NCI-H2171 treated with DMSO at 0.1 percent for 48 hours (cell line): ENCODE results near the gene ATXN10.

ENCODE experiments used
- DNase-seq: peaks from one replicate; lab custom pipeline; 2025; lab: John Stamatoyannopoulos, UW

Gene ATXN10

DNA sequence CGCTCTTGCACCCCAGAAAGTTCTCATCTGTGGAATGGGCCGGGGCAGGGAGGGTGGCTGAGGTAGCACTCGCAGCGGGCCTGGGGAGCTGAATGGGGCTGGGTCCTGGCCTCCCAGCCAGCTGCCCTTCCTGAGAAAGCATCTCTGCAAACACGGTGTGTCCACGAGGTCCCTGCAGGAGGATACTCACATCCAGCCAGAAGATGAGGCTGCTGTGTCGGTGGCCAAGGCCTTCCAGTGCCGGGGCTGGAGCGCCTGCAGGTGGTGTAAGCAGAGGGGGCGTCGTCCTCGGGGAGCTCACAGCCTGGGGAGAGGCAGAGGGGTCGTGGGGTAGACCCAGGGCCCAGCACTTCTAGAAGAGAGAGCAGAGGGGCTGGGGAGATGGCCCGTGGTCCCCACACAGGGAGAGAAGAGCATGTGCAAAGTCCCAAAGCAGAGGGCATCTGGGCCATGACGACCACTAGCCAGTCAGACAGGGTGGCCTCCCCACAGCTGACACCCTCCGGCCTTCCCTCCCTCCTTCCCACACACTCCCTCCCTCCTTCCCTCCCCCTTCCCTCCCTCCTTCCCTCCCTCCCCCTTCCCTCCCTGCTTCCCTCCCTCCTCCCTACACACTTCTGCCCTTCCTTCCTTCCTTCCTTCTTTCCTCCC, 207.4 kb downstream of the ATXN10 start:
- DNase-seq: no peak

DNA sequence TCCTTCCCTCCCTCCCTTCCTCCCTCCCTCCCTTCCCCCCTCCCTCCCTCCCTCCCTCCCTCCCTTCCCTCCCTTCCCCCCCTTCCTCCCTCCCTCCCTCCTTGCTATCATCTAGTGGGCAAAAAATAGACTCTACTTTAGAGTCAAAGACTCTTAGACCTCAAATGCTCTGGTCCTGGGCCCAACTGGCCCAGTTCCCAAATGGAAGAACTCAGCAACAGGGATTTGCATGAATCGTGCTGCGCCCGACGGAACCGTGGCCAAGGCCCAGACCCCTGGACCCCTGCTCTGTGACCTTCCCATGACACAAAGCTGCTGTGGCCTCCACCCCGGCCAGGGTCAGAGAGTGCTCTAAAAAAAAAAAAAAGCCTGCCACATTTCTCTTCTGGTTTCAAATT, 207.9 kb downstream of the ATXN10 start:
- no peak for DNase-seq

DNA sequence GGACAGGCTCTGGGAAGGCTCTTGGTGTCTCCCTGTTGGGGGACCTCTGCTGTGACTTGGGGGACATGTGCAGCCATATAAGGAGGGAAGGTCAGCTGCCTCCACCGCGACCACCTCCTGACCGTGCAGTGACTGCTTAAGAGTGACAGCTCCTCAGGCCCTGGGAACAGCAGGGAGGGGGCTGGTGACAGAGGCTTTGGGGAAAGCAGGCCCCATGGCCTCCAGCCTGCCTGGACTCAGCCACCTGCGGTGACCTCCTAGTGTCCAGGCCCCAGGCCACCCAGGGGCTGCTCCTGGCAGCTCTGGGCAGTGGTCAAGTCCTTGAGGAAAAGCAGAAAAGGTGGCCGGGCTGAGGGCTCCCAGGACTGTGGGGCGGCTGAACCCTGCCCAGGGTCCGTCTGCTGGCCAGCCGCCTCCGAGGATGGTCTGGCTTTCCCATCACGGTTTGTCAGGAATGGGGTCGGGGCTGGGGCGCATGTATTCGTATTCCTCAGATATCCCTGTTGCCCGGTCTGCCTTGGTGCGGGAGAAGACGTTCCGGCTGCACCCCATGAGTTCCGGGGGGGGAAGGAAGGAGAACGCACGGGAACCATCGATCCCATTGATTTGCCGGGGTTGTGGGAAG, 208.6 kb downstream of the ATXN10 start:
- DNase-seq: no peak

DNA sequence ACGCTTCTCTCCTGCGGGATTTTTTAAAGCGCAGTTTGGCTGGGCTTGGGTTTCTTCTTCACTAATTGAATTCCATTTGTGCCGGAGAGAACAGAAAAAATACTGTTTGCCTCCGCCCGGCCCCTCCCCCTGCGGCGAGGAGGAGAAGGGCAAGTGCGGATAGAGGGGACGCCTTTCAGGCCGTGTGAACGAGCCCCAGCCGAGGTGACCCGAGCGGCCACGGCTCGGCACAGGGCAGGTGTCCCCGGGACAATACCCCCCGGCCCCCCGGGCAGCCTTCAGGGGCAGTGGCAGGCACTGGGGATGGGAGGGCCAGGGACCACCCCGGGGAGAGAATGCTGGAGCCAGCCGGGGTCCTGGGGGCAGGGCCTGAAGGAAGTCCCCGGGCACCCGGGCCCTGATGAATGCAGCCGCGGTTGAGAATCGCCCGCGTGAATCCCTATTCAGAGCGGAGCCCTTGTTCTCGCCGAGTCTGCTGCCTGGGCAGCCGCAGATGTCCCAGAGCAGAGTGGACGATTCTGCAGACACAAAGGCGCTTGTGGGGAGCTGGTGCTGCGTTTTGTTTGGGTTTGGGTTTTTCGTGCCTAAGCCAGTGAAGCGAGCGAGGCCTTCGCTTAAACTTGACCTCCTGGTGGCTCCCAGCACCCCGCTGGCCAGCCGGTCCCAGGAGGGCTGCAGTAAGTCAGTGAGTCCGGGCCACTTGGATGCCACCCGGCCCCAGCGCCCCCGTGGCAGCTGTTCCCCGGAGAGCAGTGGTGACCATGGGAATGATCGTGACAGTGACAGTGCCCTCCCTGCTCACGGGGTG, 209.3 kb downstream of the ATXN10 start:
- DNase-seq: no peak

DNA sequence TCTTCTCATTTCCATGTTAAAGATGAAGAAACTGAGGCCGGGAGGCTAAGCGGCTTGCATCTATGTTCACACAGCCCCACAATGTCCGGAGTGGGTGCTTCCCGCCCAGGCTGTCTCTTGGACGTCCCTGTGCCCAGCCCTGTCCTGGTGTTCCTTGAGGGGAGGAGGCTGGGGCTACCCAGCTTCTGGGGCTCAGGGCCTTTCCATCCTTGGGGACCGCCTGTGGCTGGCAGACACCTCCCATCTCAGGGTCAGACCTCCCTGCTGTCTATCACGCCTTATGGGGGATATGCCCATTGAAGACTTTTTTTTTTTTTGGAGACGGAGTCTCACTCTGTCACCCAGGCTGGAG, 209.9 kb downstream of the ATXN10 start:
- no peak for DNase-seq

DNA sequence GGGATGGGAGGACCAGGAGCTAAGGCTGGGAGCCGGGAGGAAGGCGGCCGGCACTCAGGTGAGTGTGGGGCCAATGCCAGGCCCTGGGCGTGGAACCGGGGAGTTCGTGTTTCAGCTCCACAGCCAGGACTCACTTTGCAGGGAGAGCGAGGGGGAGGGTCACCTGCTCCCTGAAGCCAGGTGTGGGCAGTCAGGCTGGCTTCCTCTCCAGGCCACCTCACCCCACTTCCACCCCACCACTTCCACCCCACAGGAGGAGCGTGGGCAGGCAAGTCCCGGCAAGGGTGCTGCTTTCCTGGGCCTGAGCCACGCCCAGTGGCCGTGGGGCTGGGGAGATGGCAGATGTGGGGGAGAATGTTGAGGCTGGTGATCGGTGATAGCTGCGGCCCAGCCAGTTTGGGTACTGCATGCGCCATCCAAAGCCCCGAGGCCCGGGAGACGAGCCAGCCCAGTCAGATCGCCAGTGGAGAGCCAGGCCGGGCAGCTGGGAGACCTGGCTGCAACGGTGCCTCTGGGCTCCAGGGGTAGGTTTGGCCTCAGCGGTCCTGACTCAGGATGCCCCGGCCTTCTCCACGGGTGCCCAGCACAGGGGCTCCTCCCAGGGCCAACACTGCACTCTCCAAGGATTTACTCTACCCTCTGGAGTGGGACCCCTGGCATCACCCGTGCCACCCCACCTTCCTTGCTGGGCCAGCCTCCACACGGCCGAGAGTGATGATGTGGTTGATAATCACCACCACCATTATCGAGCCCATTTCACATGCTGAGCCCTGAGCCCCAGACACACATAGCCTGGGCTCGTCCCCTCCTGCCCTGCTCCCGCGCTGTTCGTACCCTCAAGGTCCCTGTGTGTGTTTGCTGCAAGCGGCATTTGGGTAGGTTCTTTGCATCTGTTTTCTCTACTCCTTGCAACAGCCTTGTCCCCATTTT, 211.5 kb downstream of the ATXN10 start:
- no peak for DNase-seq

DNA sequence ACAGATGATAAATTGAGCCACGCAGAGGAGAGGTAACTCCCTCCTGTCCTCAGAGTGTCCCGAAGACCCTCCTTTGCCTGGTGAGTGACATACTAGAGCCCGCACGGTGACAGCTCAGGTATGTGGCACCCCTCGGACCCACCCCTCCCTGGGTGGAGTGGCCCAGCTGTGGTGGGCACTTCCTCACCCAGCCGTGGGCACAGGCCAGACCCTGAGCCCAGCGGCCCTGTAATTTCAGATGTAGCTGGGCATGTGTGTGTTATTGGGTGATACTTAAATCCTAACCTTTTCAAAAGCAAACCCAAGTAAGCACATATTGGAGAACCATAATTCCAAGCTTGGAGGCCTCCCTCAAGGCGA, 212.2 kb downstream of the ATXN10 start:
- no peak for DNase-seq

DNA sequence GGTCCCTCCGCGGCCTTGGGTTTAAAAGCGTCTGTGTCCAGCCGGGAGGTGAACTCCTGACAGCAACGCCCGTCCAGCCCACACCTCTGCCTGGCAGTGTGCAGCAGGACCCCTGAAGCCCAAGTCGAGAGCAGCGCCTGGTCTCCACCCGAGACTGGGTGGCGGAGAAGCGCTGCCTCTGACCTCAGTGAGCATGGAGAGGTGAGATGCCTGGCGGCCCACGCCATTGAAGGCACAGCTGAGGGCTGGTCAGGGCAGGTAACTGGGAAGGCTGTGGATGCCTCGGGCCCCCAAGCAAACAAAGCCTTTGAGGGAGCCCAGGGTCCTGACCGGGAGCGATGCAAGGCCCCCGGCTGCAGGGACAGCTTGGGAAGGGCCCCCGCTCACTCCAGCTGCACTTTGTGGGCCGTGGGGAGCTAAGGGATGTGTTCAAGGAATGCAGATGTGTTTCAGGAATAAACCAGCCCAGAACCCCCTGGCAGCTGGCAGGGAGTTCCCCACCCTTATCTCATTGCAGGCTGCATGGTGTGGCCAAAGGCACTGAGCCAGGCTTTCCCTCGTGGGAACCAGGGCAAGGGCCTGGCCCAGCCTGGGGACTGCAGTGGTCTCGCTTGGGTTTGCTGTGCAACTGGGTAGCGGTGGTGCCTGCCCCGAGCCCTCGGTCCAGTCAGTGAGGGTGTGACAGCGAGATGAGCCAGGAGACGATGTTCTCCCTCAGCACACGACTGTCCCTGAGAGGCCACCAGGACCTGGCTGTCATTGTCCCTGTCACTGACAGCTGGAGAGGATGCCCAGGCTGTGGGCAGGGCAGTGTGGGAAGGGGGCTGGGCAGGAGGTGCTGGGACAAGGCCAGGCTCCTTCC, 212.8 kb downstream of the ATXN10 start:
- DNase-seq: no peak

DNA sequence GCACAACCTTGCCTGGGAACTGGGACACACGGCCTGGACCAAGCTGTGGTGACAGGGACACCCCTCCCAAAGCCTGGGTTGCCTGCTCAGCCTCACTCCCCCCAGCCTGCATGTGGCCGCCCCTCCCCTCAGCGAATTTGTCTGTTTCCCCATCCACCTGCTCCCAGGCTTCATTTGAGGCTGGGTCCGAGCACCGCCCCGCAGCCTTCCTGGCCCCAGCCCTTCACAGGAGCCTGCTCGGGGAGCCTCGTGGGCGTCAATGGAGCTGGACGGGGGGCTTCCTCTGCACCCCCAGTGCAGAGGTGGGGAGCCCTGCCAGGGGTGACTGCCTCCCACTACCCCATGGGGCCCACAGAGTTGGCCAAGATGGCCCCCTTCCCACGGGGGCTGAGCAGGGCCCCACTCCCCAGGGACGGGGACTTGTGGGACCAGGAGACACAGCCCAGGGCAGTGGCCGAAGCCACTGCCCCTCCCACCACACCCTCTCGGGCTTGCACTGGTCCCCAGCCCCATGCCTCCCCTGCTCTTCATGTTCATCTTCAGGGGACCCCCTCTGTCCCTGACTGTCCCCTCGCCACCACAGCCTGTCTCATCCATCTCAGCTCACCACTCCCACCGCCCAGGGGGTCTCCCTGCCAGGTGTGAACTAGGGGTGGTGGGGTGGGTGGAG, 213.7 kb downstream of the ATXN10 start:
- no peak for DNase-seq

DNA sequence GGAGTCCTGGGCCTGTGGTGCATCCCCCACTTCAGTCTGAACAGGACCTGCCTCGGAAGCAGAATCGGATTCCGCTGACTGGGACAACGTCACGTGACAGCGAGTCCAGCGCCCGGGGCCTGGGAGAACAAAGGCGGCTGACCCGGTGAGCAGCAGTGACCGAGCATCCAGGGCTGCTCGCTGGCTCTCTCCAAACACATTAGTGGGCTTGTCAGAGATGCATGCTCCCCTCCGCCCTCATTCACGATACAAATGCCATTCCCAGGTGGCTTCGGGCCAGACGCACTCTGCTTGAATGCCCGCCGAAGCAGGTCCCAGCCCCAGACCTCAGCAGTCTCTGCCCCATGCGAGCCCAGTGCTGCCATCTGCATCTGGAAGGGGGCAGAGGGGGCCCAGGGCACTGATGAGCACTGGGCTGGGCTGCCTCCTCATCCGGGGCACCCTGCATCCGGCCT, 214.3 kb downstream of the ATXN10 start:
- no peak for DNase-seq

DNA sequence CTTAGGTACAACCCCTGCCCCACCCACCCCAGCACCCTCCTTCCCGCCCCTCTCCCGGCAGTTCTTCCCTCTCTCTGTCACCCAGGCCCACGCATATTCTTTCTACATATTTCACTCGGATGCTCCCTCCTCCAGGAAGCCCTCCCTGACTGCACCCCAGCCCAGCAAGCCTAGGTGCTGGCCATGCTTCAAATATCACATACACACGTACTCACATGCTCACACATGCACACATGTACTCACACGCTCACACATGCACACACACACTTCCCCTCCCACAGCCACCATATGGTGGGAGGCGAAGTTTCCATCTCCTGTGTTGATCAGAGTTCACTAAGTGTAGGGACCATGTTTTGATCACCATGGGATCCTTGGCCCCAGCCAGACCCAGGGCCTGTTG, 214.9 kb downstream of the ATXN10 start:
- DNase-seq: no peak

DNA sequence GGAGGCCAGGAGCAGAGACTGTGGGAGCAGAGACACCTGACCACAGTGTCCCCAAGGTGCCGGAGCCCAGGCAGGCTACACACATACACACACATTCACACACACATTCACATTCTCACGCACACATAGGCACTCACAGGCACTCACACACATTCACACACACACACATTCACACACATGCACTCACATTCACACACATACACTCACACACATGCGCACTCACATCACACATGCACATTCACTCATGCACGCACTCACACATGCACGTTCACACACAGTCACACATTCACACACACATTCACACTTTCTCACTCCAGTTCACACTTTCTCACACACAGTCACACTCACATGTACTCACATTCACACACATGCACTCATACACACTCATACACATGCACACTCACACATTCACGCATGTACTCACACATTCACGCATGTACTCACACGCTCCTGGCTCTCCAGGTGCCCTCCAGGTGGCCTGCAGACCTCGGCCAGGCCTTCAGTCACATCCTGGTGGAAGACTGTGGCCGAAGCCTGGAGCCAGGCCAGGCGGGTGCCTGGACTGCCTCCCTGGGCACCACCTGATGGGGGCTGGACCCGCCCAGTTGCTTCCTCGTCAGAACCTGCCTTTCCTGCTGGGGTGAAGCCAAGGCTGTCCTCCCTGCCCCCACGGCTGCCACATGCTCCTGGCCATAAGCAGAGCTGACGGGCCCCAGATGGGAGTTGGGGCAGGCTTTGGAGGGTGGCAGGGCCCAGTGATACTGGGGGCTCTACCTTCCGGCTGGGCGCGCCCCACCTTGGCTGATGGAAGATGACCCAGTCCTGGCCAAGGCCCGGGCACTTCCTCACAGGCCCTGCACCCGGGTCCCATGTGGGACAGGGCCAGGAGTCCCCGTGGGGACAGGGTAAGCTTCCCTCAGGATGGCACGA, 215.8 kb downstream of the ATXN10 start:
- no peak for DNase-seq

DNA sequence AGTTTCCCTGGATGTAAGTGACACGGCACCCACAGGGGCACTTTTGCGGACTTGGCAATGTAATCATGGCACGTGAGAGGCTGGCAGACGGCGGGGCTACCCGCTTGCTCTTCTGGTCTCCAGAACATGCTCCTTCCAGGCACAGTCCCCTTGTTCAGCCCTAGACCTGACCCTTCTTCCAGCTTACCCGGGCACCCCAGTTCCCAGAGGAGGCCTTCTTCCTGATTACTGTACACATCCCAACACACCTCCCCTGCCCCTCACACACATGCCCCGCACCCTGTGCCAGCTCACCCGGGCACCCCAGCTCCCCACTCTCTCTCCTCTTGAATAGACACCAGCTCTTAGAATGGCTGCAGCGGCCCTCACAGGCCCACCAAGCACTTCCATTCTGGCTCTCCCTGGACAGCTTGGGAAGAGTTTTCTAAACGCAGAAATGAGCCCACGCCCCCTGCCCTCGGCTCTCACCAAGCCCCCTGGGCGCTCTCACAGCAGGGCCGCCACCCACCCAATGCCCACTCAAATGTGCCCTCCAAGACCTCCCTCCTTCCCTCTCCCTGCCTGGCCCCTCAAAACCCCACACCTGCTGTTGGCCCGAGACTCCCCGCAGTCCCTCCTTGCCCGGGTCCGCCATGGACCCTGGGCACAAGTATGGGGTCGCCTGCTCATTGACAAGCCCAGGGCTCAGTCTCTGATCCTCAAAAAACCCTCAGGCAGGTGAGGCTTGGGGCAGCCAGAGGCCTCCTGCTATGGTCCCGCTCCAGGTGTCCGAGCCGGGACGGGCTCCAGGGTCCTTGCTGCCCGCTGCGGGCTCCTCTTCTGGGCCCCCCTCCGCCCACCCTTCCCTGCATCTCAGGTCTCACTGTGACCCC, 216.8 kb downstream of the ATXN10 start:
- no peak for DNase-seq

DNA sequence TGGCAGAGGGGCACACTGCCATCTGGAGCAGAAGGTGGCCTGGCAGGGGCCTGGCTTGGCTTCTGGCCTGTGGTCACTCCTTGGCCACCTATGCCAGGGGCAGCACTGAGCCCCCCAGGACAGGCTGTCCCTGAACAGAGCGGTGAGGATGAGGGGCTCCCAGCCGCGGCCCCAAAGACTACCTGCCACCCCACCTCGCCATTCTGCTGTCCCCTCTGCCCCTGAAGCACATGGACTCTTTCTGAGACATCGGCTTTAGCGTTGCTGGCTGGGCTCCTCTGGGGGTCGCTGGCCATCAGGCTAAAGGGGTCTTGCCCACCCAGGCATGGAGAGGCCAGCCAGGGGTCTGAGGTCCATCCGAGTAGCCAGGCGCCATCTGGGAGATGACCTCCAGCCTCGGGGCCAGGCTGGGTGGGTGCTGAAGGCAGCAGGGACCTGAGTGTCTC, 217.5 kb downstream of the ATXN10 start:
- DNase-seq: no peak

DNA sequence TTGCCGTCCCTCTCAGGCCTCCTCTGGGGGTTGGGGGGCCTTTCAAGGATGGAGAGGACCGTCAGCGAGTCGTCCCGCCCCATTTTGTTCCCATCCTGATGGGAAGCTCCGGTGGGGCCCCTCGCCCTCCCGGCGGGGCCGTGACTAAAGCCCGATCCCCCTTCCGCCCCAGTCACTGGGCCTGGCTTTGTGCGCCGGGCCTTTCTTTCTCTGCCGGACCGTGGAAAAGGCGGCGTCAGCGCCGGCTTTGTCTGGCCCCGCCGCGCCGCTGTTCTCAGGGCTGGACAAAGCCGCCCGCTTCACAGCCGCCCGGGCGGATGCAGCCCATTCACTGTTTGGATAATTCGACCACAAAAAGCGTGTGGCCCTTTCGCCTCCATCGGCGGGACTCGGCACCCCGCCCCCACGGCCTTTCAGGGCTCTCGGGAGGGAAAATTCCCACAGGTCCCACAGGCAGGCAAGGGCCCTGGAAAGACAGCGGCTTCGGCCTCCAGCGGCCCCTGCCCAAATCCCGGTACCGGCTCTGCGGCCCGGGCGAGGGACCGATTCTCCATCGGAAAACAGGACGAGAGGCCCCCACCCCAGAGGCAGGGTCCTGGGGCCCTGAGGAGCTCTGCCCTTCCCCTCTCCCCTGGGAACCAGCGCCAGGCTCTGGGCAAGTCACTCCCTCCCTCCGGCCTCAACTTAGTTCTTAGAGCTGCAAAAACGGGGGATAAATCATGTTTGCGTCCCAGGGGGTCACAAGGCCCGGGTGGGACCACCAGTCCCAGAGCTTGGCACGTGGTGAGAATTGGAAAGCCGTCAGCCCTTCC, 218.1 kb downstream of the ATXN10 start:
- DNase-seq: no peak

DNA sequence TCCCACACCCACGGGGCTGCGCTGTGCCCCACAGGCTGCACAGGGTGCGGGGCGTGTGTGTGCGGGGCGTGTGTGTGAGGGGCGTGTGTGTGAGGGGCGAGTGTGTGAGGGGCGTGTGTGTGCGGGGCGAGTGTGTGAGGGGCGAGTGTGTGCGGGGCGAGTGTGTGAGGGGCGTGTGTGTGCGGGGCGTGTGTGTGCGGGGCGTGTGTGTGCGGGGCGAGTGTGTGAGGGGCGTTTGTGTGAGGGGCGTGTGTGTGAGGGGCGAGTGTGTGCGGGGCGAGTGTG, 218.7 kb downstream of the ATXN10 start:
- no peak for DNase-seq

DNA sequence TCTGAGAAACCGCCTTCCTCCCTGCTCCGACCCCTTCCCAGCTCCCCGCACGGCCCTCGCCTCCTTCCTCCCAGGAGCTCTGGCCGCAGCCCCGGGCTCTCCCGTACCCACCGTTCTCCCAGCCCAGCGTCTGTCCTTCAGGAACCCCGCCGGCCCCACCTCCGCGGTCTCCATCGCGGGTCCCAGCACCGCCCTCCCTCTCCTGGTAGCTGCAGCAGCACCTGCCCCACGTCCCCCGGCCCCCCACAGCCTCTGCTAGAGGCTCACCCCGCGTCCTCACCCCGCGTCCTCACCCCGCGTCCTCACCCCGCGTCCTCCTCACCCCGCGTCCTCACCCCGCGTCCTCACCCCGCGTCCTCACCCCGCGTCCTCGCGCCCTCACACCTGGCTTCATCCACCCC, 219.4 kb downstream of the ATXN10 start:
- DNase-seq: no peak

DNA sequence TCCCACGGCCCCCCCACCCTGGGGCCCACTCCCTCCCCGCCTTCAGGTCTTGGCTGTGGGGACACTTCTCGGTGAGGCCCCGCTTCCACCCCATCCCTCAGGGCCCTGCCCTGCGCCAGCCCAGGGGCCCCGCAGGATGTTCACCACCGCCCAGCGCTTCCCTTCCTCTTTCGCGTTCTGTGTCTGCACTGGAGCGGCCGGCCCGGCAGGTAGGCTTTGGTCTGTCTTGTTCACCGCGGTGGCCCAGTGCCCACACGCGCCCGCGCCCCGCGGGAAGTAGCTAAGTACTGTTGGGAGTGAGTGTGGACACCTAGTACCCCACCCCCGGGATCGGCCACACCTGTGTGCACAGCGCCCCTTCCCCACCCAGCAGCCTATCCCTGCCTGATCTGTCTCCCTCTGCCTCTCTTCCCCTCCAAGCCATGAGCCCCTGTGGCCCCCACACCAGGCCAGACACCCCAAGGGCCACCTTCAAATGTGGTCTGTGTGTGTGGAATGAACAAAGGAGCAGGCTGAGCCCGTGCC, 219.9 kb downstream of the ATXN10 start:
- no peak for DNase-seq
